HCT116 (cell line): ENCODE data around the gene SLC4A2.

Experiments
- CTCF ChIP-seq, 3 experiments: fragments of 200-600 bp in 1 of 3; sonication (generic) in 1 of 3; IDR thresholded peaks in 2 of 3; conservative IDR thresholded peaks in 1 of 3; 2 replicates each; pipeline ENCODE4 v1.5.1; 2012 to 2017; ENCODE audit warnings: low read depth in 2 of 3, low read length in 2 of 3, antibody characterized with exemption in 1 of 3, borderline replicate concordance in 1 of 3, control low read depth in 1 of 3, mild to moderate bottlenecking in 1 of 3, mixed read lengths in 1 of 3, mixed run types in 1 of 3, moderate library complexity in 1 of 3; ENCODE audit not compliant: insufficient read depth in 1 of 3
- POLR2A ChIP-seq: IDR thresholded peaks from 2 replicates; pipeline ENCODE4 v1.7.0; 2011; ENCODE audit warnings: borderline replicate concordance; ENCODE audit not compliant: insufficient read depth, insufficient read length; ENCODE audit errors: extremely low read depth
- RAD21 ChIP-seq: IDR thresholded peaks from 2 replicates; pipeline ENCODE4 v1.6.1; 2012; ENCODE audit warnings: low read depth, mild to moderate bottlenecking
- SP1 ChIP-seq: IDR thresholded peaks from 2 replicates; pipeline ENCODE4 v1.6.1; 2012; ENCODE audit warnings: low read depth
- TCF7L2 ChIP-seq: IDR thresholded peaks from 2 replicates; pipeline ENCODE4 v1.7.0; 2011; ENCODE audit warnings: borderline replicate concordance, inconsistent platforms; ENCODE audit not compliant: insufficient read depth, insufficient read length; ENCODE audit errors: extremely low read depth
- YY1 ChIP-seq: IDR thresholded peaks from 2 replicates; pipeline ENCODE4 v1.6.1; 2011; ENCODE audit warnings: low read length, low read depth, moderate library complexity, mild to moderate bottlenecking; ENCODE audit not compliant: insufficient replicate concordance; ENCODE audit errors: extremely low read depth
- ZBTB33 ChIP-seq: IDR thresholded peaks from 2 replicates; pipeline ENCODE4 v1.6.1; 2011; ENCODE audit warnings: mild to moderate bottlenecking, low read length, moderate library complexity; ENCODE audit not compliant: insufficient replicate concordance; ENCODE audit errors: extremely low read depth

- no peak for TF ChIP-seq CTCF (IDR thresholded peaks at IDR 0.05 in 2 of 3, conservative IDR thresholded peaks at IDR 0.05 in 1 of 3; ENCODE audit: borderline replicate concordance in 1 of 3, insufficient read depth in 1 of 3, low read depth in 2 of 3, low read length in 2 of 3)
- TF ChIP-seq POLR2A = no peak
- no peak for TF ChIP-seq ZBTB33
- no peak for TF ChIP-seq RAD21
- TF ChIP-seq SP1 = no peak
- TF ChIP-seq YY1 = no peak
- TF ChIP-seq TCF7L2 = no peak
Observed at GRCh38 chr7:151125846-151126481, 66.6 kb downstream of the SLC4A2 start.
